HepG2 (cell line): ENCODE results near the gene BEAN1. TPM values are rescaled to one million over a fixed set of nuclear protein-coding genes. Genes with fewer than 3 reads are reported as not detected.

Source experiments
- AKNA ChIP-seq: sonication (generic); formaldehyde crosslinking; IDR thresholded peaks from 2 replicates; pipeline ENCODE4 v1.4.0; 2020; ENCODE audit warnings: missing genetic modification reagents, borderline replicate concordance
- ARID3A ChIP-seq: IDR thresholded peaks from 2 replicates; pipeline ENCODE4 v1.6.1; 2012; ENCODE audit warnings: low read depth, low read length, improper control_type of control experiment
- BORCS8-MEF2B ChIP-seq: sonication (generic); formaldehyde crosslinking; IDR thresholded peaks from 2 replicates; pipeline ENCODE4 v1.8.0; 2022; ENCODE audit warnings: mild to moderate bottlenecking, missing genetic modification reagents
- CAMTA2 ChIP-seq: sonication (generic); formaldehyde crosslinking; IDR thresholded peaks from 2 replicates; pipeline ENCODE4 v1.4.0; 2020; ENCODE audit warnings: mild to moderate bottlenecking, missing genetic modification reagents, borderline replicate concordance
- CENPT ChIP-seq: sonication (generic); formaldehyde crosslinking; IDR thresholded peaks from 2 replicates; pipeline ENCODE4 v1.8.0; 2022; ENCODE audit warnings: low read depth, mild to moderate bottlenecking, moderate library complexity, missing genetic modification reagents
- DMTF1 ChIP-seq: sonication (generic); formaldehyde crosslinking; IDR thresholded peaks from 2 replicates; pipeline ENCODE4 v1.4.0; 2020; ENCODE audit warnings: mild to moderate bottlenecking, missing genetic modification reagents
- FOXJ3 ChIP-seq: sonication (generic); formaldehyde crosslinking; IDR thresholded peaks from 2 replicates; pipeline ENCODE4 v1.4.0; 2020; ENCODE audit warnings: missing genetic modification reagents, mild to moderate bottlenecking, borderline replicate concordance
- JDP2 ChIP-seq: sonication (generic); formaldehyde crosslinking; IDR thresholded peaks from 2 replicates; pipeline ENCODE4 v1.8.1; 2022; ENCODE audit warnings: missing genetic modification reagents, borderline replicate concordance
- KLF16 ChIP-seq, 2 experiments: sonication (generic) in 1 of 2; formaldehyde crosslinking in 1 of 2; IDR thresholded peaks; 2 replicates each; pipeline versions ENCODE4 v1.6.1 to v1.8.0; 2016 to 2023; ENCODE audit warnings: missing genetic modification reagents in 2 of 2, missing compliant biosample characterization in 1 of 2
- PATZ1 ChIP-seq: sonication (generic); formaldehyde crosslinking; IDR thresholded peaks from 2 replicates; pipeline ENCODE4 v1.4.0; 2020; ENCODE audit warnings: missing genetic modification reagents
- PHF21A ChIP-seq: sonication (generic); formaldehyde crosslinking; IDR thresholded peaks from 2 replicates; pipeline ENCODE4 v1.5.0; 2020; ENCODE audit warnings: mild to moderate bottlenecking, missing genetic modification reagents
- POLR2AphosphoS5 ChIP-seq: IDR thresholded peaks from 2 replicates; pipeline ENCODE4 v1.6.1; 2012; ENCODE audit warnings: low read depth, low read length
- ZNF138 ChIP-seq: sonication (generic); formaldehyde crosslinking; IDR thresholded peaks from 2 replicates; pipeline ENCODE4 v1.5.0; 2020; ENCODE audit warnings: mild to moderate bottlenecking, low read depth, missing genetic modification reagents
- ZNF501 ChIP-seq: sonication (generic); formaldehyde crosslinking; IDR thresholded peaks from 2 replicates; pipeline ENCODE4 v1.5.1; 2020; ENCODE audit warnings: mild to moderate bottlenecking, moderate library complexity, missing genetic modification reagents
- ZNF503 ChIP-seq: sonication (generic); formaldehyde crosslinking; IDR thresholded peaks from 2 replicates; pipeline ENCODE4 v1.4.0; 2020; ENCODE audit warnings: missing genetic modification reagents
- ZNF891 ChIP-seq: sonication (generic); formaldehyde crosslinking; IDR thresholded peaks from 2 replicates; pipeline ENCODE4 v1.5.0; 2020; ENCODE audit warnings: mild to moderate bottlenecking, missing genetic modification reagents
- polyA plus RNA-seq, 8 experiments: library from polyadenylated mRNA; depleted of rRNA in 3 of 8; stranded (reverse) in 7 of 8; unstranded in 1 of 8; fragments of >200 nt; fragmentation: Illumina TruSeq in 4 of 8; extraction: Trizol in 4 of 8; gene quantifications; 2 replicates each; pipeline versions ENCODE4 v1.2.1 to v1.2.3, GENCODE V29; 2011 to 2016; ENCODE audit warnings: low read depth in 4 of 8, missing spikeins in 1 of 8, mixed read lengths in 1 of 8; ENCODE audit not compliant: insufficient read depth in 1 of 8
- total RNA-seq, 5 experiments: library from RNA; depleted of rRNA; stranded (reverse); fragments of >200 nt; fragmentation: Illumina TruSeq; extraction: Trizol; gene quantifications; 2 replicates each; pipeline ENCODE4 v1.2.3, GENCODE V29; 2016; ENCODE audit warnings: low read depth in 1 of 5

Gene BEAN1
- total and polyA plus RNA-seq, 2 of the 13 experiments (the other 11 are each of a cell fraction or from before 2014, with no cell fraction given): 0.53 to 1.4 TPM

DNA sequence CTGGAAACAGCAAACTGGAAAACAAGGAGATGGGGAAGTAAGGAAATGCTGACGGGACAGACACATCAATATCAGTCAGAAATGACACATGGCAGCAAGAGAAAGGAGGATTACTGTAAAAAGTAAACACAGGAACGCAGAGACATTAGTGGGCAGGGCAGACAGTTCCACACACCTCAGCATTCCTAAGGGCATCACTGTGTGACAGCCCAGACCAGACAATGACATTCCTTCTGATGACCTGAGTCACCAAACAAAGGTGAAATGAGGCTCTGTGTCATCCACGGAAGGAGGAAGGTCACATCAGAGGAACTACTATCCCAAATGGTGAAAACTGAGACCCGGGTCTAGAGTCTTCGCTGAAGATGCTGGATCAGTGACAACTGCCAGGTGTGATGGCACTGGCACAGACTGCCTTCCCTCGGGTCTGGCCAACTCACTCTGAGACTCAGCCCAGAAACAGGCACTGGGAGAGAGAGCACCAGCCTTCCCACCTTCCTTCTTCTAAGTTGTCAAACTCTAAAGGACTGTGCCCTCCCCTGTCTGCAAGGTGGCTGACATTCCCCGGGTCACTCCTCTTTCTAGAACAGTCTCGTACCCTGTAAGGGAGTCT lies 86.1 kb downstream of the BEAN1 start (continued):
- no peak for TF ChIP-seq KLF16 (CRISPR knock-in tag; IDR thresholded peaks at IDR 0.05)
- TF ChIP-seq ZNF501 (CRISPR knock-in tag): no peak
- TF ChIP-seq ZNF891: 0 out of 2 replicates have a peak, but pooled peaks have one; percentile 37
- TF ChIP-seq POLR2AphosphoS5: no peak
- TF ChIP-seq AKNA (CRISPR knock-in tag): no peak
- no peak for TF ChIP-seq BORCS8-MEF2B (CRISPR knock-in tag)
- TF ChIP-seq PATZ1 (CRISPR knock-in tag): peak; percentile 14; the same call in 1 of the 2 replicates
- TF ChIP-seq JDP2: no peak
- no peak for TF ChIP-seq CAMTA2 (CRISPR knock-in tag)
- no peak for TF ChIP-seq ARID3A
- TF ChIP-seq ZNF503 (CRISPR knock-in tag): no peak
- no peak for TF ChIP-seq ZNF138 (CRISPR knock-in tag)
- TF ChIP-seq FOXJ3 (CRISPR knock-in tag): no peak
- TF ChIP-seq CENPT (CRISPR knock-in tag): no peak
- TF ChIP-seq DMTF1 (CRISPR knock-in tag): no peak
- TF ChIP-seq PHF21A (CRISPR knock-in tag): no peak
